MM.1S (cell line): ENCODE results near the gene DACH1.

Experiments used
- DNase-seq: peaks from one replicate; pipeline ENCODE4 v3.0.0-alpha.2; 2015
- H2AFZ ChIP-seq: fragments of 300-600 bp; sonication (generic); 2 replicates; pipeline ENCODE4 v1.6.0; 2016; ENCODE audit warnings: antibody characterized with exemption, low read length
- H3F3A ChIP-seq: fragments of 300-600 bp; sonication (generic); 2 replicates; pipeline ENCODE4 v1.6.1; 2016; ENCODE audit warnings: mild to moderate bottlenecking, antibody characterized with exemption, low read length, moderate library complexity, mixed read lengths; ENCODE audit not compliant: insufficient read depth
- H3K27ac ChIP-seq: fragments of 300-600 bp; sonication (generic); 2 replicates; pipeline ENCODE4 v1.5.1; 2016; ENCODE audit warnings: mild to moderate bottlenecking, low read length
- H3K27me3 ChIP-seq: fragments of 300-600 bp; sonication (generic); replicated peaks from 2 replicates; pipeline ENCODE4 v1.6.0; 2016; ENCODE audit warnings: low read length; ENCODE audit not compliant: insufficient read depth
- H3K36me3 ChIP-seq: fragments of 300-600 bp; sonication (generic); replicated peaks from 2 replicates; pipeline ENCODE4 v1.6.1; 2016; ENCODE audit warnings: mild to moderate bottlenecking, low read length, mixed read lengths; ENCODE audit not compliant: insufficient read depth
- H3K4me1 ChIP-seq: fragments of 300-600 bp; sonication (generic); 2 replicates; pipeline ENCODE4 v1.6.1; 2016; ENCODE audit warnings: low read length, mixed read lengths
- H3K4me2 ChIP-seq: fragments of 300-600 bp; sonication (generic); 2 replicates; pipeline ENCODE4 v1.6.0; 2016; ENCODE audit warnings: low read depth, low read length
- H3K4me3 ChIP-seq: fragments of 300-600 bp; sonication (generic); 2 replicates; pipeline ENCODE4 v1.5.1; 2016; ENCODE audit warnings: low read length, mixed read lengths
- H3K79me2 ChIP-seq: fragments of 300-600 bp; sonication (generic); 2 replicates; pipeline ENCODE4 v1.6.1; 2016; ENCODE audit warnings: mixed run types, low read length, mixed read lengths
- H3K9ac ChIP-seq: fragments of 300-600 bp; sonication (generic); 2 replicates; pipeline ENCODE4 v1.6.1; 2016; ENCODE audit warnings: low read length, mixed read lengths
- H3K9me2 ChIP-seq: fragments of 300-600 bp; sonication (generic); replicated peaks from 2 replicates; pipeline ENCODE4 v1.6.1; 2016; ENCODE audit warnings: mild to moderate bottlenecking, low read length, mixed read lengths; ENCODE audit not compliant: insufficient read depth
- H3K9me3 ChIP-seq: fragments of 300-600 bp; sonication (generic); replicated peaks from 2 replicates; pipeline ENCODE4 v1.6.1; 2016; ENCODE audit warnings: mild to moderate bottlenecking, low read length, mixed read lengths; ENCODE audit not compliant: insufficient read depth
- H4K20me1 ChIP-seq: fragments of 300-600 bp; sonication (generic); 2 replicates; pipeline ENCODE4 v1.6.1; 2016; ENCODE audit warnings: mild to moderate bottlenecking, low read length, moderate library complexity, mixed read lengths; ENCODE audit not compliant: insufficient read depth
- CTCF ChIP-seq: fragments of 300-600 bp; sonication (generic); IDR thresholded peaks from 2 replicates; pipeline ENCODE4 v1.5.1; 2016; ENCODE audit warnings: antibody characterized with exemption, low read length, mixed read lengths
- EZH2 ChIP-seq: fragments of 300-600 bp; sonication (generic); optimal IDR thresholded peaks from 2 replicates; pipeline ENCODE3; 2017; ENCODE audit warnings: low read depth, mild to moderate bottlenecking, antibody characterized with exemption, low read length, mixed read lengths
- EZH2phosphoT487 ChIP-seq: fragments of 300-600 bp; sonication (generic); IDR thresholded peaks from 2 replicates; pipeline ENCODE4 v1.6.1; 2018; ENCODE audit warnings: antibody characterized with exemption, low read length

Gene DACH1

GRCh38 chr13:71634602-71635443 lies 232.2 kb downstream of the DACH1 start:
- Histone ChIP-seq H3K27ac (no peak overlapping the region), H3K4me2 (no peak overlapping the region), H3K9ac (no peak overlapping the region), H3K4me1 (no peaks in the 10 kb centered on the region), H2AFZ (no peak overlapping the region), H3F3A (no peaks in the 10 kb centered on the region), H3K4me3 (no peak overlapping the region), H3K9me2 (no peaks in the 10 kb centered on the region), H3K79me2 (no peaks in the 10 kb centered on the region), H3K27me3 (no peaks in the 10 kb centered on the region), H3K36me3 (no peaks in the 10 kb centered on the region), H3K9me3 (no peaks in the 10 kb centered on the region), H4K20me1 (no peaks in the 10 kb centered on the region)
- DNase-seq, result no peak
- TF ChIP-seq CTCF, result no peak
- no peak for TF ChIP-seq EZH2
- no peak for TF ChIP-seq EZH2phosphoT487

GRCh38 chr13:71634182-71634581 lies 232.8 kb downstream of the DACH1 start:
- Histone ChIP-seq H3K27me3 (no peaks in the 10 kb centered on the region), H4K20me1 (no peaks in the 10 kb centered on the region), H2AFZ (no peak overlapping the region)

DNA sequence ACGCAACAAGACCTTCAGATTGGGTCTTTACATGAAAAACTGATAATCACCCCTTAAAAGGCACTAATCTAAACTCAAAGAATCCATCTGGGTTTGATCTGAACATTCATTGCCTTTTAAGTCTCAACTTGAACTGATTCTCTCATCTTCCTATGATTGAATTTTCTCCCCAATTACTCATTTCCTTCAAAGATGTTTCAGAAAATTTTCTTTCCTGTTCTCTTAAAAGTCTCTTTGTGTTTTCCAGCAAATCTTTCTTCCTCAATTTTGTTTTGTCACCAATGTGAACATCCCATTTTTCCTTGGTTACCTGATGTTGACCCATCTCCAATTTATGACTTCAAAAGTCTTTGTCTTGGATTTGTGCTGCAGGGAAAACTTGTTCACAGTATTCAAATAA lies 234.3 kb downstream of the DACH1 start:
- no peaks in the 10 kb centered on the region for H3K9me3 ChIP-seq
- no peaks in the 10 kb centered on the region for H3K27me3 ChIP-seq
- H3K79me2 ChIP-seq, result no peaks in the 10 kb centered on the region
- H3K27ac ChIP-seq, result no peak overlapping the region
- no peaks in the 10 kb centered on the region for H4K20me1 ChIP-seq
- no peaks in the 10 kb centered on the region for H3K36me3 ChIP-seq
- no peaks in the 10 kb centered on the region for H3F3A ChIP-seq
- H3K4me3 ChIP-seq, result no peak overlapping the region
- TF ChIP-seq CTCF, result no peak
- TF ChIP-seq EZH2phosphoT487, result no peak
- no peak for TF ChIP-seq EZH2
- no peak for DNase-seq
- H3K9me2 ChIP-seq, result no peaks in the 10 kb centered on the region
- H3K4me1 ChIP-seq, result no peaks in the 10 kb centered on the region
- H3K9ac ChIP-seq, result no peak overlapping the region
- no peak overlapping the region for H2AFZ ChIP-seq
- H3K4me2 ChIP-seq, result no peak overlapping the region

More at GRCh38 chr13:71634182-71634581, 232.8 kb downstream of the DACH1 start:
- no peaks in the 10 kb centered on the region for H3K9me2 ChIP-seq
- no peaks in the 10 kb centered on the region for H3F3A ChIP-seq
- H3K9ac ChIP-seq, result no peak overlapping the region
- H3K36me3 ChIP-seq, result no peaks in the 10 kb centered on the region
- H3K4me1 ChIP-seq, result no peaks in the 10 kb centered on the region
- H3K9me3 ChIP-seq, result no peaks in the 10 kb centered on the region
- DNase-seq, result no peak
- no peak for TF ChIP-seq EZH2
- TF ChIP-seq CTCF, result no peak
- TF ChIP-seq EZH2phosphoT487, result no peak
- no peak overlapping the region for H3K27ac ChIP-seq
- no peaks in the 10 kb centered on the region for H3K79me2 ChIP-seq
- no peak overlapping the region for H3K4me2 ChIP-seq
- H3K4me3 ChIP-seq, result no peak overlapping the region
